IMR-90 (cell line): ENCODE measurements around the gene HNF1B. TPM values are rescaled to one million over a fixed set of nuclear protein-coding genes. Genes with fewer than 3 reads are reported as not detected.

Experiments used
- ATAC-seq: fragments of 200-7000 bp; cut with Tn5 transposase; 2 replicates; pipeline ENCODE4 v1.9.1; 2020; ENCODE audit warnings: low read depth, mild to moderate bottlenecking, moderate library complexity
- BruUV-seq: library from RNA; stranded (reverse); fragments of 400-500 nt; replicated peaks from 2 replicates; lab custom pipeline; 2021; lab: Mats Ljungman, UMichigan
- CTCF ChIA-PET: fragments of 300-600 bp; formaldehyde crosslinking; extraction: SDS; loops from one replicate; lab custom pipeline; 2021; ENCODE audit warnings: antibody characterized with exemption; lab: Yijun Ruan, JAX
- POLR2A ChIA-PET: fragments of 300-600 bp; sonication (Branson Sonifier 250); formaldehyde crosslinking; loops from one replicate; lab custom pipeline; 2022; ENCODE audit warnings: antibody characterized with exemption; ENCODE audit not compliant: unreplicated experiment; lab: Charles Lee
- DNase-seq: peaks from one replicate; pipeline ENCODE4 v3.0.0; 2013
- H2AFZ ChIP-seq: replicated peaks from 2 replicates; pipeline ENCODE3; 2013; ENCODE audit warnings: low read length, mild to moderate bottlenecking; ENCODE audit not compliant: poor library complexity
- H2AK5ac ChIP-seq: 2 replicates; pipeline ENCODE4 v1.6.1; 2013; ENCODE audit warnings: low read depth, low read length, inconsistent platforms
- H2AK9ac ChIP-seq: replicated peaks from 2 replicates; pipeline ENCODE3; 2013; ENCODE audit warnings: mild to moderate bottlenecking, low read depth, low read length, moderate library complexity; ENCODE audit not compliant: poor library complexity
- H2BK120ac ChIP-seq: 2 replicates; pipeline ENCODE4 v1.6.1; 2013; ENCODE audit warnings: low read depth, low read length, inconsistent platforms
- H2BK15ac ChIP-seq: 3 replicates; pipeline ENCODE4 v1.6.1; 2013; ENCODE audit warnings: low read depth, low read length, inconsistent platforms
- H2BK20ac ChIP-seq: 2 replicates; pipeline ENCODE4 v1.6.1; 2013; ENCODE audit warnings: low read depth, mild to moderate bottlenecking, inconsistent platforms, low read length, moderate library complexity
- H2BK5ac ChIP-seq: 2 replicates; pipeline ENCODE4 v1.6.1; 2013; ENCODE audit warnings: mild to moderate bottlenecking, low read depth, low read length, inconsistent platforms; ENCODE audit not compliant: poor library complexity, severe bottlenecking
- H3K14ac ChIP-seq: replicated peaks from 2 replicates; pipeline ENCODE4 v1.6.1; 2013; ENCODE audit warnings: low read depth, low read length, inconsistent platforms
- H3K18ac ChIP-seq: 2 replicates; pipeline ENCODE4 v1.6.1; 2013; ENCODE audit warnings: low read depth, low read length, control low read depth
- H3K23ac ChIP-seq: 2 replicates; pipeline ENCODE4 v1.6.1; 2013; ENCODE audit warnings: low read depth, low read length, inconsistent platforms
- H3K27ac ChIP-seq: 2 replicates; pipeline ENCODE4 v1.5.1; 2013; ENCODE audit warnings: mild to moderate bottlenecking, control low read depth, low read length; ENCODE audit not compliant: insufficient read depth
- H3K27me3 ChIP-seq: 2 replicates; pipeline ENCODE4 v1.6.1; 2013; ENCODE audit warnings: low read length; ENCODE audit not compliant: control insufficient read depth, insufficient read depth
- H3K36me3 ChIP-seq: 2 replicates; pipeline ENCODE4 v1.6.1; 2013; ENCODE audit warnings: low read length, mixed read lengths; ENCODE audit not compliant: control insufficient read depth, insufficient read depth
- H3K4ac ChIP-seq: 2 replicates; pipeline ENCODE4 v1.6.1; 2013; ENCODE audit warnings: low read depth, low read length, inconsistent platforms
- H3K4me1 ChIP-seq: 2 replicates; pipeline ENCODE4 v1.6.1; 2013; ENCODE audit warnings: low read length, mixed read lengths; ENCODE audit not compliant: control insufficient read depth, insufficient read depth
- H3K4me2 ChIP-seq: 2 replicates; pipeline ENCODE4 v1.6.1; 2013; ENCODE audit warnings: low read depth, mild to moderate bottlenecking, control low read depth, low read length, moderate library complexity
- H3K4me3 ChIP-seq: 2 replicates; pipeline ENCODE4 v1.5.1; 2013; ENCODE audit warnings: low read depth, mild to moderate bottlenecking, control low read depth, low read length, moderate library complexity; ENCODE audit not compliant: insufficient read depth
- H3K56ac ChIP-seq: 2 replicates; pipeline ENCODE4 v1.6.1; 2013; ENCODE audit warnings: low read length, inconsistent platforms; ENCODE audit not compliant: insufficient read depth; ENCODE audit errors: extremely low read depth
- H3K79me1 ChIP-seq, 2 experiments: 2 replicates each; pipeline ENCODE4 v1.6.1; 2013; ENCODE audit warnings: low read length in 2 of 2, inconsistent platforms in 1 of 2, low read depth in 1 of 2
- H3K9ac ChIP-seq: 2 replicates; pipeline ENCODE4 v1.6.1; 2013; ENCODE audit warnings: low read depth, low read length, control low read depth
- H3K9me1 ChIP-seq: 2 replicates; pipeline ENCODE4 v1.6.1; 2013; ENCODE audit warnings: low read length, inconsistent platforms; ENCODE audit not compliant: insufficient read depth
- H3K9me3 ChIP-seq: 2 replicates; pipeline ENCODE4 v1.6.1; 2013; ENCODE audit warnings: low read length; ENCODE audit not compliant: control insufficient read depth, insufficient read depth
- H4K20me1 ChIP-seq: 2 replicates; pipeline ENCODE4 v1.6.1; 2013; ENCODE audit warnings: low read length, inconsistent platforms; ENCODE audit not compliant: insufficient read depth
- H4K5ac ChIP-seq: 2 replicates; pipeline ENCODE4 v1.6.1; 2013; ENCODE audit warnings: mild to moderate bottlenecking, low read depth, low read length, control low read depth
- H4K8ac ChIP-seq, 2 experiments: 2 replicates each; pipeline ENCODE4 v1.6.1; 2013; ENCODE audit warnings: low read depth in 2 of 2, low read length in 2 of 2, control low read depth in 1 of 2, inconsistent platforms in 1 of 2
- H4K91ac ChIP-seq: 2 replicates; pipeline ENCODE4 v1.6.1; 2013; ENCODE audit warnings: low read depth, low read length, inconsistent platforms; ENCODE audit not compliant: insufficient read depth
- BHLHE40 ChIP-seq: fragments of 150-350 bp; IDR thresholded peaks from 2 replicates; pipeline ENCODE4 v1.6.1; 2016; ENCODE audit warnings: mild to moderate bottlenecking, low read depth, low read length
- CEBPB ChIP-seq: IDR thresholded peaks from 2 replicates; pipeline ENCODE4 v1.6.1; 2012; ENCODE audit warnings: low read depth, low read length, improper control_type of control experiment
- CHD1 ChIP-seq: IDR thresholded peaks from 2 replicates; pipeline ENCODE4 v1.6.1; 2012; ENCODE audit warnings: low read depth, low read length, improper control_type of control experiment
- ELK1 ChIP-seq: fragments of 150-350 bp; IDR thresholded peaks from 2 replicates; pipeline ENCODE4 v1.6.1; 2016; ENCODE audit warnings: low read depth, mild to moderate bottlenecking, low read length, moderate library complexity, borderline replicate concordance
- MAFK ChIP-seq: IDR thresholded peaks from 2 replicates; pipeline ENCODE4 v1.6.1; 2012; ENCODE audit warnings: low read depth, low read length, improper control_type of control experiment
- NFE2L2 ChIP-seq: fragments of 150-350 bp; IDR thresholded peaks from 2 replicates; pipeline ENCODE4 v1.6.1; 2016; ENCODE audit warnings: low read depth, mild to moderate bottlenecking, low read length
- RAD21 ChIP-seq: IDR thresholded peaks from 2 replicates; pipeline ENCODE4 v1.6.1; 2012; ENCODE audit warnings: low read length, improper control_type of control experiment
- RCOR1 ChIP-seq: IDR thresholded peaks from 2 replicates; pipeline ENCODE4 v1.6.1; 2012; ENCODE audit warnings: mild to moderate bottlenecking, low read length, improper control_type of control experiment; ENCODE audit not compliant: insufficient replicate concordance
- SMC3 ChIP-seq: fragments of 150-350 bp; IDR thresholded peaks from 2 replicates; pipeline ENCODE4 v1.6.1; 2016; ENCODE audit warnings: low read depth, mild to moderate bottlenecking, antibody characterized with exemption, low read length, moderate library complexity
- USF2 ChIP-seq: fragments of 150-350 bp; IDR thresholded peaks from 2 replicates; pipeline ENCODE4 v1.6.1; 2017; ENCODE audit warnings: mild to moderate bottlenecking, antibody characterized with exemption, low read length, low read depth
- WGBS, 2 experiments: methylation state at CpG; one replicate each; pipeline versions ENCODE4 v1.1.5 to v1.1.7; 2013; ENCODE audit warnings: missing lambda C conversion rate in 2 of 2; ENCODE audit not compliant: insufficient read length in 1 of 2; ENCODE audit errors: extremely low coverage in 2 of 2; 5-methylcytosine and 5-hydroxymethylcytosine counted together
- dilution Hi-C: fragments of 300-500 bp; cut with HindIII; formaldehyde crosslinking; loops from one replicate; pipeline ENCODE4 v1.14.3; 2018; ENCODE audit warnings: low sequenced_read_pairs; ENCODE audit not compliant: unreplicated experiment
- in situ Hi-C: fragments of 300-500 bp; cut with MboI; formaldehyde crosslinking; loops from 3 replicates; pipeline ENCODE4 v1.14.3; 2019; ENCODE audit warnings: low sequenced_read_pairs, inconsistent platforms, mixed read lengths
- intact Hi-C: fragments of 100-400 bp; cut with micrococcal nuclease; formaldehyde crosslinking; loops from 2 replicates; pipeline ENCODE4 v1.10.0; 2022
- polyA plus RNA-seq, 3 experiments: library from polyadenylated mRNA; depleted of rRNA; stranded (reverse); fragments of >200 nt; gene quantifications; 2 replicates each; pipeline ENCODE4 v1.2.3, GENCODE V29; 2012; ENCODE audit warnings: low replicate concordance in 1 of 3
- total RNA-seq: library from RNA; depleted of rRNA; stranded (reverse); fragments of >200 nt; gene quantifications from 2 replicates; pipeline ENCODE4 v1.2.3, GENCODE V29; 2012

The HNF1B gene
- total and polyA plus RNA-seq, 2 of the 4 experiments (the other 2 are of a cell fraction), result not detected

DNA sequence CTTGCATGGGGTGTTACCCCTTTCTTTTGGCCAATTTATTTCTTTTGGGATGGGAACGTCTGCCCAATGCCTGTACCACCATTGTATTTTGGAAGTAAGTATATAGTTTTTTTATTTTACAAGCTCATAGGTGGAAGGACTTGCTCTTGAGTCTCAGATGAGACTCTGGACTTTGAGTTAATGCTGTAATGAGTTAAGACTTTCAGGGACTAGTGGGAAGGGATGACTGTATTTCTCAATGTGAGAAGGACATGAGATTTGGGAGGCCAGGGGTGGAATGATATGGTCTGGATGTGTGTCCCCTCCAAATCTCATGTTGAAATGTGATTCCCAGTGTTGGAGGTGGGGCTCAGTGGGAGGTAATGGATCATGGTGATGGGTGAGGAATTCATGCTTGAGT is 49.1 kb downstream of the HNF1B start:
- intact Hi-C loops (no loop called here), in situ Hi-C loops (no loop called here), dilution Hi-C loops (no loop called here)
- H4K8ac ChIP-seq, result no peak overlapping the region
- H2BK20ac ChIP-seq, result no peak overlapping the region
- no peak overlapping the region for H3K9ac ChIP-seq
- H3K4me3 ChIP-seq, result no peak overlapping the region
- H3K4me1 ChIP-seq, result 0 out of 2 replicates have a peak, but pooled peaks cover under 1% of the 10 kb centered on the region
- no peaks in the 10 kb centered on the region for H3K36me3 ChIP-seq
- no peak overlapping the region for H3K27ac ChIP-seq
- no peak overlapping the region for H4K5ac ChIP-seq
- H3K27me3 ChIP-seq, result peaks cover 9% of the 10 kb centered on the region; the same call in 1 of the 2 replicates
- ChIA-PET CTCF (no interaction called here), POLR2A (no interaction called here)
- H3K79me1 ChIP-seq, result no peaks in the 10 kb centered on the region
- whole genome bisulfite sequencing, 2 experiments, result no CpG with 5 or more reads among the region's 1 CpG
- no peak overlapping the region for H2AFZ ChIP-seq
- no peak overlapping the region for H2AK5ac ChIP-seq
- no peak overlapping the region for H2AK9ac ChIP-seq
- no peak for DNase-seq
- no peak overlapping the region for H3K4ac ChIP-seq
- no peak overlapping the region for H2BK15ac ChIP-seq
- TF ChIP-seq RCOR1 (no peak), BHLHE40 (no peak), ELK1 (no peak), MAFK (no peak), USF2 (no peak), CEBPB (no peak), RAD21 (no peak), NFE2L2 (no peak), CHD1 (no peak), SMC3 (no peak)
- H3K56ac ChIP-seq, result no peak overlapping the region
- no peak for ATAC-seq
- H3K4me2 ChIP-seq, result no peak overlapping the region
- H3K14ac ChIP-seq, result no peak overlapping the region
- H4K20me1 ChIP-seq, result no peaks in the 10 kb centered on the region
- no peak overlapping the region for H2BK5ac ChIP-seq
- H4K91ac ChIP-seq, result no peak overlapping the region
- no peak overlapping the region for H2BK120ac ChIP-seq
- peaks cover 3% of the 10 kb centered on the region; the same call in 1 of the 2 replicates for H3K9me3 ChIP-seq
- BruUV-seq, result no TSS peak
- no peak overlapping the region for H3K18ac ChIP-seq
- H3K23ac ChIP-seq, result no peak overlapping the region
- 0 out of 2 replicates have a peak, but pooled peaks cover 5% of the 10 kb centered on the region for H3K9me1 ChIP-seq
